Heart right ventricle (tissue), 16 donors: Measurements from ENCODE around the gene DEPP1. TPM values are rescaled to one million over a fixed set of nuclear protein-coding genes. Genes with fewer than 3 reads are reported as not detected.
"Not testable (repeated sequence)": the region's sequence is repeated elsewhere in the genome, so short reads cannot be mapped to it uniquely, and the experiment has no call there.

ENCODE experiments used
- ATAC-seq, 8 donors: fragments of 200-7000 bp; cut with Tn5 transposase; one replicate each; pipeline ENCODE4 v1.9.1; 2020; ENCODE audit warnings: mild to moderate bottlenecking in 8 of 8, moderate library complexity in 8 of 8, moderate number of reproducible peaks in 1 of 8
- DNase-seq, 2 donors: peaks; one replicate each; pipeline ENCODE4 v3.0.0-alpha.2; 2020
- H3K27ac ChIP-seq, 10 donors: fragments of 200-600 bp; sonication (generic) in 2 of 10; one replicate each; pipeline versions ENCODE4 v1.5.0 to v1.8.0; 2020 to 2022; ENCODE audit warnings: mild to moderate bottlenecking in 3 of 10
- H3K27me3 ChIP-seq, 7 donors: fragments of 200-600 bp; one replicate each; pipeline ENCODE4 v1.8.0; 2021 to 2022; ENCODE audit warnings: mild to moderate bottlenecking in 2 of 7
- H3K36me3 ChIP-seq, 9 donors: fragments of 200-600 bp; sonication (generic) in 1 of 9; one replicate each; pipeline versions ENCODE4 v1.5.0 to v1.8.0; 2020 to 2022; ENCODE audit warnings: mild to moderate bottlenecking in 2 of 9
- H3K4me1 ChIP-seq, 9 donors: fragments of 200-600 bp; sonication (generic) in 1 of 9; one replicate each; pipeline versions ENCODE4 v1.5.0 to v1.8.0; 2020 to 2022; ENCODE audit warnings: mild to moderate bottlenecking in 4 of 9
- H3K4me3 ChIP-seq, 10 donors: fragments of 200-600 bp; sonication (generic) in 2 of 10; one replicate each; pipeline versions ENCODE4 v1.5.0 to v1.8.0; 2020 to 2022; ENCODE audit warnings: mild to moderate bottlenecking in 7 of 10, moderate library complexity in 2 of 10
- H3K9me3 ChIP-seq, 11 donors: fragments of 200-600 bp in 10 of 11; sonication (generic) in 2 of 11; one replicate each; pipeline versions ENCODE4 v1.5.0 to v1.8.0; 2013 to 2022; ENCODE audit warnings: mild to moderate bottlenecking in 2 of 11, control low read depth in 1 of 11, moderate library complexity in 1 of 11
- CTCF ChIP-seq, 9 donors: fragments of 200-600 bp; sonication (generic) in 2 of 9; IDR thresholded peaks; one replicate each; pipeline versions ENCODE4 v1.5.0 to v1.8.0; 2021 to 2022; ENCODE audit warnings: antibody characterized with exemption in 9 of 9, mild to moderate bottlenecking in 5 of 9, moderate library complexity in 1 of 9
- WGBS, 2 donors: extraction: QIAGEN DNeasy Blood & Tissue Kit; methylation state at CpG; one replicate each; pipeline ENCODE4 v1.1.7; 2013; ENCODE audit warnings: inconsistent platforms in 1 of 2; 5-methylcytosine and 5-hydroxymethylcytosine counted together
- intact Hi-C, 10 donors: fragments of 100-400 bp; cut with DNase I; formaldehyde crosslinking; loops; one replicate each; pipeline versions ENCODE4 v1.11.1 to v1.14.2; 2022
- long read RNA-seq, 3 donors: library from polyadenylated mRNA; unstranded; transcript quantifications; one replicate each; pipeline ENCODE4 v2.0.0, GENCODE V29; 2020 to 2021
- polyA plus RNA-seq, 2 donors: library from polyadenylated mRNA; stranded (reverse); fragments of 200-250 nt; gene quantifications; one replicate each; pipeline ENCODE4 v1.2.3, GENCODE V29; 2013
- total RNA-seq, 10 donors: library from RNA; stranded (reverse); fragmentation: NEBNext Ultra II Directional in 3 of 10; extraction: Animal tissue kit (Norgen Biotek cat#: 25700) in 3 of 10; gene quantifications; one replicate each; pipeline versions ENCODE4 v1.2.1 to v1.2.4, GENCODE V29; 2021 to 2023
- donor health status: Arrhythmogenic right ventricular cardiomyopathy.
- donor health status: ischemic (EF 13 %, LVEDD 7.1; RV severe dilation, severe dysfunction).
- donor health status: healthy with polysubstance abuse.
- donor health status: DM: no; HTN: yes; CAD: no.
- donor health status: DM: no; HTN: no; CAD: no.
- donor health status: ischemic (EF 25% LVEDD 6.9; RV normal size, moderate dysfunction).
- donor health status: ischemic (EF 25% LVEDD 5.7; RV mildly dilated, moderate dysfunction).
- donor health status: healthy.
- donor health status: DM: yes; HTN: yes; CAD: no.
- donor health status: Ischemic cardiomyopathy.
- donor health status: ischemic (EF 35%, LVEDD 5.7; RV mildly dilated, moderate dysfunction).
- donor health status: nonischemic (EF 11% LVEDD 7.7; RV severe dilation, severe dysfunction).
- donor health status: DM: yes; HTN: yes; CAD: no.
- donor health status: PGD.
- donor health status: ischemic (EF 29% LVEDD 5.4; RV normal size, mild dysfunction).
- donor health status: nonischemic (EF 23%, LVEDD 6.1; RV moderate dilation, normal function).

Gene DEPP1, protein sequence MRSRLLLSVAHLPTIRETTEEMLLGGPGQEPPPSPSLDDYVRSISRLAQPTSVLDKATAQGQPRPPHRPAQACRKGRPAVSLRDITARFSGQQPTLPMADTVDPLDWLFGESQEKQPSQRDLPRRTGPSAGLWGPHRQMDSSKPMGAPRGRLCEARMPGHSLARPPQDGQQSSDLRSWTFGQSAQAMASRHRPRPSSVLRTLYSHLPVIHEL
- total RNA-seq: 100 to 1,000 TPM in 1 of 10 donors, 10 to 100 TPM in 9; 10.0 to 172 (median 23.8) TPM
- 10 to 100 TPM; 27.6 to 40.3 TPM for polyA plus RNA-seq
- long read RNA-seq, donor 1, transcript DEPP1-201 (2 exons, 2,120 nt): major isoform, 14 of 18 reads
- long read RNA-seq, donor 1, partial matches to known transcripts: 0 of 18 reads
- long read RNA-seq, donor 1, other reads (novel, unspliced or antisense): 4 of 18 reads
- long read RNA-seq, donor 2, transcript DEPP1-201 (2 exons, 2,120 nt): major isoform, 10 of 18 reads
- long read RNA-seq, donor 2, partial matches to known transcripts: 0 of 18 reads
- long read RNA-seq, donor 2, other reads (novel, unspliced or antisense): 8 of 18 reads
- long read RNA-seq, donor 3, transcript DEPP1-201 (2 exons, 2,120 nt): major isoform, 18 of 20 reads
- long read RNA-seq, donor 3, partial matches to known transcripts: 0 of 20 reads
- long read RNA-seq, donor 3, other reads (novel, unspliced or antisense): 2 of 20 reads

- peak; percentile 90 to 94 for DNase-seq
These were observed at the start of gene DEPP1 for GRCh38 chr10:44978570-44979280. Gene DEPP1, minus strand, starts transcription at chr10:44978809. Its CDS starts 779 bp downstream, at chr10:44978030.

GRCh38 chr10:45023426-45023825 is 44.8 kb upstream of the DEPP1 start:
- H3K9me3 ChIP-seq: peaks cover 0 to 27% (median 10%) of the 10 kb centered on the region in 11 donors
- no peak for DNase-seq
- H3K4me3 ChIP-seq: no peak overlapping the region
- no peaks in the 10 kb centered on the region for H3K27me3 ChIP-seq
- intact Hi-C loops: loop anchor here in 3 of 10 donors (10.0 kb wide), 1 partner anchor 201 kb away; no protein-coding TSS in a partner anchor
- no peak for ATAC-seq
- no peak overlapping the region for H3K27ac ChIP-seq
- 73 to 85% methylated on average over 2 of the region's 2 CpGs for WGBS, 2 donors
- no peaks in the 10 kb centered on the region for H3K36me3 ChIP-seq
- TF ChIP-seq CTCF (IDR thresholded peaks at IDR 0.05): no peak
- no peaks in the 10 kb centered on the region for H3K4me1 ChIP-seq

More at GRCh38 chr10:44978570-44979280, at the start of gene DEPP1:
- ATAC-seq: peak; percentile 61 to 78 (median 70)
- peak in 5 of 9 donors; percentile 5 to 42 (median 27) for TF ChIP-seq CTCF (IDR thresholded peaks at IDR 0.05)
- WGBS, 2 donors: 15% methylated on average over 12 of the region's 12 CpGs
- intact Hi-C loops: loop anchor here in 4 of 10 donors (2.0 to 10.0 kb wide), 4 partner anchors 18 to 104 kb away; partner anchors contain the start of gene ZNF22 (in 1 of the 4)
- Histone ChIP-seq H3K36me3 (peaks cover 0 to 44% (median 13%) of the 10 kb centered on the region in 9 donors), H3K4me1 (peaks cover 56 to 100% (median 93%) of the 10 kb centered on the region in 9 donors), H3K9me3 (no peaks in the 10 kb centered on the region), H3K27ac (peak within 1 kb of the TSS; percentile 83 to 97 (median 92)), H3K27me3 (no peaks in the 10 kb centered on the region), H3K4me3 (peak within 1 kb of the TSS; percentile 39 to 87 (median 74))

DNA sequence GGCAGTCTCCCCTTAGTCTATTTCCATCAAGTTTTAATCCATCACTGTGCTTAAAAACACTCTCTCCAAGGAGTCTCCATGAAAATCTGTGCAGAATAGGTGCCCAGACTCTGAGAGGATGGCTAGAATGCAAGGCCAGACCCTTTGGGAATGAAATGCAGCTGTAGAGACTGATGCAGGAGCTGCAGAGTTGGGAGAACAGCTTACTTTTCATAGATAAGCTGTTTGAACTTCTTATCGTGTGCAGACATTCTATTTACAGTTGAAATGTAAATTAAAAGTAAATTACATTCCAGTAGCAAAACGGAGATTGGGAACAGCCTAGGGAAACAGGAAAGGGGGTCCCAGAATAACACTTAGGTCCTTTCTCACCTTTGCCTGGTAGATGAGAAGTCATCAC is 37.0 kb upstream of the DEPP1 start:
- no peaks in the 10 kb centered on the region for H3K27me3 ChIP-seq
- no peaks in the 10 kb centered on the region for H3K36me3 ChIP-seq
- no peak for DNase-seq
- 46 to 49% methylated on average over 2 of the region's 2 CpGs for WGBS, 2 donors
- H3K4me3 ChIP-seq: no peak overlapping the region
- H3K9me3 ChIP-seq: no peaks in the 10 kb centered on the region
- no peak for TF ChIP-seq CTCF (IDR thresholded peaks at IDR 0.05)
- intact Hi-C loops: no loop called here
- H3K4me1 ChIP-seq: no peaks in the 10 kb centered on the region
- no peak overlapping the region for H3K27ac ChIP-seq
- ATAC-seq: no peak

DNA sequence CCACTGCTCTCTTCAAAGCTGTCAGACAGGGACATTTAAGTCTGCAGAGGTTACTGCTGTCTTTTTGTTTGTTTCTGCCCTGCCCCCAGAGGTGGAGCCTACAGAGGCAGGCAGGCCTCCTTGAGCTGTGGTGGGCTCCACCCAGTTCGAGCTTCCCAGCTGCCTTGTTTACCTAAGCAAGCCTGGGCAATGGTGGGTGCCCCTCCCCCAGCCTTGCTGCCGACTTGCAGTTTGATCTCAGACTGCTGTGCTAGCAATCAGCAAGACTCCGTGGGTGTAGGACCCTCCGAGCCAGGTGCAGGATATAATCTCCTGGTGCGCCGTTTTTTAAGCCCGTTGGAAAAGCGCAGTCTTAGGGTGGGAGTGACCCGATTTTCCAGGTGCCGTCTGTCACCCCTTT is 35.9 kb upstream of the DEPP1 start:
- H3K4me1 ChIP-seq, ATAC-seq, H3K27me3 ChIP-seq, DNase-seq, H3K27ac ChIP-seq, H3K9me3 ChIP-seq, H3K36me3 ChIP-seq, intact Hi-C loops, H3K4me3 ChIP-seq: not testable (repeated sequence)
- 75 to 92% methylated on average over 9 to 10 of the region's 10 CpGs for WGBS, 2 donors
